OCI-LY7 (cell line): ENCODE measurements around the gene BAG1. TPM values are rescaled to one million over a fixed set of nuclear protein-coding genes. Genes with fewer than 3 reads are reported as not detected.

Experiments used
- BruUV-seq: library from RNA; stranded (reverse); fragments of 400-500 nt; replicated peaks from 2 replicates; lab custom pipeline; 2021; lab: Mats Ljungman, UMichigan
- CTCF ChIA-PET: fragments of 300-600 bp; sonication (Branson Sonifier 250); formaldehyde crosslinking; loops from one replicate; lab custom pipeline; 2022; ENCODE audit warnings: antibody characterized with exemption; ENCODE audit not compliant: unreplicated experiment; lab: Charles Lee
- POLR2A ChIA-PET: fragments of 300-600 bp; sonication (Branson Sonifier 250); formaldehyde crosslinking; loops from one replicate; lab custom pipeline; 2022; ENCODE audit warnings: antibody characterized with exemption; lab: Charles Lee
- DNase-seq: peaks from one replicate; pipeline ENCODE4 v3.0.0-alpha.2; 2015; ENCODE audit warnings: low spot score
- H2AFZ ChIP-seq: fragments of 200-600 bp; sonication (generic), shearing (Covaris generic); 2 replicates; pipeline ENCODE4 v1.6.1; 2014; ENCODE audit warnings: mild to moderate bottlenecking, antibody characterized with exemption, low read length, moderate library complexity
- H3K27ac ChIP-seq: fragments of 200-600 bp; sonication (generic); 2 replicates; pipeline ENCODE4 v1.5.1; 2014; ENCODE audit warnings: mixed run types, low read depth, mild to moderate bottlenecking, moderate library complexity, low read length, inconsistent platforms; ENCODE audit not compliant: poor library complexity, severe bottlenecking
- H3K36me3 ChIP-seq: fragments of 200-600 bp; sonication (generic); 2 replicates; pipeline ENCODE4 v1.6.1; 2014; ENCODE audit warnings: mild to moderate bottlenecking, antibody characterized with exemption, low read length, moderate library complexity, mixed read lengths; ENCODE audit not compliant: insufficient read depth
- H3K4me1 ChIP-seq: fragments of 200-600 bp; sonication (generic); 2 replicates; pipeline ENCODE4 v1.5.1; 2014; ENCODE audit warnings: mild to moderate bottlenecking, low read length; ENCODE audit not compliant: insufficient read depth, poor library complexity, severe bottlenecking
- H3K4me2 ChIP-seq: fragments of 200-600 bp; sonication (generic); 2 replicates; pipeline ENCODE4 v1.6.1; 2014; ENCODE audit warnings: mild to moderate bottlenecking, low read length
- H3K4me3 ChIP-seq: fragments of 200-600 bp; sonication (generic); 2 replicates; pipeline ENCODE4 v1.5.1; 2014; ENCODE audit warnings: mild to moderate bottlenecking, low read depth, low read length; ENCODE audit not compliant: poor library complexity, severe bottlenecking
- H3K79me2 ChIP-seq: fragments of 200-600 bp; sonication (generic); 2 replicates; pipeline ENCODE4 v1.6.1; 2016; ENCODE audit warnings: low read depth, mild to moderate bottlenecking, low read length, moderate library complexity, mixed read lengths; ENCODE audit not compliant: insufficient read depth
- H3K9me2 ChIP-seq: fragments of 200-600 bp; sonication (generic); 2 replicates; pipeline ENCODE4 v1.6.1; 2016; ENCODE audit warnings: mild to moderate bottlenecking, low read length, mixed read lengths; ENCODE audit not compliant: insufficient read depth
- H3K9me3 ChIP-seq: fragments of 200-600 bp; sonication (generic); 2 replicates; pipeline ENCODE4 v1.6.1; 2014; ENCODE audit warnings: mild to moderate bottlenecking, mixed run types, low read length, mixed read lengths
- H4K20me1 ChIP-seq: fragments of 200-600 bp; sonication (generic); 2 replicates; pipeline ENCODE4 v1.6.1; 2014; ENCODE audit warnings: mild to moderate bottlenecking, antibody characterized with exemption, low read length, moderate library complexity, mixed read lengths; ENCODE audit not compliant: insufficient read depth
- CTCF ChIP-seq: fragments of 200-600 bp; sonication (generic); conservative IDR thresholded peaks from 2 replicates; pipeline ENCODE4 v1.5.1; 2014; ENCODE audit warnings: mild to moderate bottlenecking, antibody characterized with exemption, low read length, moderate library complexity, mixed read lengths
- EZH2phosphoT487 ChIP-seq: fragments of 200-600 bp; sonication (generic); IDR thresholded peaks from 2 replicates; pipeline ENCODE4 v1.6.1; 2018; ENCODE audit warnings: low read depth, borderline replicate concordance, mild to moderate bottlenecking, mixed run types, antibody characterized with exemption, low read length, moderate library complexity, mixed read lengths
- intact Hi-C: fragments of 100-400 bp; cut with micrococcal nuclease; formaldehyde crosslinking; loops from one replicate; pipeline ENCODE4 v1.10.0; 2022; ENCODE audit not compliant: unreplicated experiment
- total RNA-seq, 2 experiments: library from RNA; depleted of rRNA in 1 of 2; stranded (reverse); fragments of >200 nt in 1 of 2; shearing (Covaris generic) in 1 of 2; gene quantifications; 2 replicates each; pipeline ENCODE4 v1.2.3, GENCODE V29; 2014 to 2022

BAG1 gene
- total RNA-seq, 2 experiments from 2014 or later: 48.1 to 86.0 TPM

GRCh38 chr9:33236571-33236970 lies 27.9 kb downstream of the BAG1 start:
- CTCF ChIA-PET: interaction anchor here (0.8 kb wide), 1 partner anchor 10 kb away, joined by 3 read pairs; no protein-coding TSS in a partner anchor
- POLR2A ChIA-PET: interaction anchor here (1.4 kb wide), 1 partner anchor 10 kb away, joined by 5 read pairs; no protein-coding TSS in a partner anchor

DNA sequence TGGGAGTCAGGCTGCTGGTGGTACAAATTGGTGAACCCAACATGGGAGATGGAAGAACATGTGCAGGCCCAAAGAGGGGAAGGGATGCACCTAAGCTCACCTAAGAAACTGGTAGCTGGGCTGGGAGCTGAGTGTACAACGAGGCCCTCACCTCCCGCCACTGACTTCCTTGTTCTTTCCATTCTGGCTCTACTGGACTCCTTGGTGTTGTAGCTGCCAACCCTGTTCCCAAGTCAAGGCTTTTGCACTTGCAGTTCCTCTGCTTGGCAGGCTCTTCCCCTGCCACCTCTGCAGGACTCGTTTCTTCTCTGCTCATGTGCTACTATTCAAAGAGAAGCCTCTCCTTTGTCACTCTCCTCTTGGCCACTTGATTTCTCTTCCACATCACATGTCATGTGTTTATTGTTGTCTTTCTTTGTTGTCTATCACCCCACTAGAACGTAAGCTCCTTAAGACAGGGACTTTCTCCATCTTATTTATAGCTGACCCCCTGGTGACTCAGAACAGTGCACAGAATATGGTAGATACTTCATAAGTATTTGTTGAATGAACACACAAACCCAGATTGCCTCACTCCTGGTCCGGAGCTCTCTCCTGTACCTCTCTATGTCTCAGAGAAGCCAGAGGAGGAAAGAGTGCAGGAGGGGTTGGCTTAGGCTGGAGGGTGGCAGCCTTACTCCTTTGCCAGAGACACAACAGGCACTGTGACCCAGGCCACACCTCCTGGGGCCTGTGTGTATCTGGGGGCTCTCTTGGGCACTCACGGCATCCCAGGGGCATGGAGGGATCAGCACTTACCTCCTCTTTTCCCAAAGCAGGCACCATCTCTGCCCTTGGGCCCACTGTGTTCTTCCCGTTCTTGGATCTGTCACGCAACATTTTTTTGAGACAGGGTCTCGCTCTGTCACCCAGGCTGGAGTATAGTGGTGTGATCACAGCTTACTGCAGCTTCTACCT lies 29.7 kb downstream of the BAG1 start:
- TF ChIP-seq CTCF (no peak), EZH2phosphoT487 (no peak)
- intact Hi-C loops: no loop called here
- POLR2A ChIA-PET: interaction anchor here (1.0 to 1.6 kb wide), 2 partner anchors 8 to 76 kb away, joined by 3 to 4 read pairs; no protein-coding TSS in a partner anchor
- Histone ChIP-seq H3K4me3 (no peak overlapping the region), H3K4me1 (no peaks in the 10 kb centered on the region), H3K36me3 (no peaks in the 10 kb centered on the region), H3K9me2 (no peaks in the 10 kb centered on the region), H3K4me2 (no peak overlapping the region), H3K9me3 (no peaks in the 10 kb centered on the region), H3K27ac (no peak overlapping the region), H2AFZ (no peak overlapping the region), H4K20me1 (no peaks in the 10 kb centered on the region), H3K79me2 (no peaks in the 10 kb centered on the region)
- CTCF ChIA-PET: interaction anchor here (0.9 kb wide), 1 partner anchor 14 kb away, joined by 4 read pairs; no protein-coding TSS in a partner anchor
- no peak for DNase-seq
- BruUV-seq: no TSS peak

More at GRCh38 chr9:33236571-33236970, 27.9 kb downstream of the BAG1 start:
- H3K4me1 ChIP-seq: no peaks in the 10 kb centered on the region
- BruUV-seq: no TSS peak
- H2AFZ ChIP-seq: no peak overlapping the region
- no peaks in the 10 kb centered on the region for H3K79me2 ChIP-seq
- no peaks in the 10 kb centered on the region for H3K9me2 ChIP-seq
- TF ChIP-seq CTCF: no peak
- no peak for TF ChIP-seq EZH2phosphoT487
- intact Hi-C loops: no loop called here
- no peak for DNase-seq
- no peak overlapping the region for H3K4me3 ChIP-seq
- H3K4me2 ChIP-seq: no peak overlapping the region
- H3K36me3 ChIP-seq: no peaks in the 10 kb centered on the region
- no peaks in the 10 kb centered on the region for H3K9me3 ChIP-seq
- no peak overlapping the region for H3K27ac ChIP-seq
- no peaks in the 10 kb centered on the region for H4K20me1 ChIP-seq
